HG02884 (cell line): ENCODE results near the gene HERC6.
"Not testable (repeated sequence)": the region's sequence is repeated elsewhere in the genome, so short reads cannot be mapped to it uniquely, and the experiment has no call there.

Experiments used
- ATAC-seq: cut with Tn5 transposase; IDR thresholded peaks from one replicate; pipeline ENCODE4 v1.9.1; 2021; ENCODE audit warnings: mild to moderate bottlenecking, moderate library complexity; ENCODE audit not compliant: unreplicated experiment

The HERC6 gene

DNA sequence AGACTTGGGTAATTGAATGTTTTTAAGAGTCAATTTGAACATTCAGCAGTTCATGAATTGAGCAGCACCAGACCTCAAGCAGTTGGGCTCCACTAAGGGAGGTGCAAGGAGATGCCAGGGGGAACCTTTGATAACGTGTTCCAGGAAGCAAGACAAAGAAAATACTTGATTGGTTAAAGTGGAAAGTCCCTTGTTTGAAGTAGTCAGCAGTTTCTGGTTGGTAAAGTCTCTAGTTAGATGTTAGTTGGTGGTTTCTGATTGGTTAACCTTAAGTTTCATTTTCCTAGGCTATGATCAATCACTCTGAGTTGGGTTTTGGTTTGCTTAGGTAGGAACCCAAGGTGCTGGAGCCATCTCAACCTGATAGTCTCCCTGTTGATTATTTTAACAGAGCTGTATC is 4.0 kb downstream of the HERC6 start:
- ATAC-seq, result peak; percentile 22

DNA sequence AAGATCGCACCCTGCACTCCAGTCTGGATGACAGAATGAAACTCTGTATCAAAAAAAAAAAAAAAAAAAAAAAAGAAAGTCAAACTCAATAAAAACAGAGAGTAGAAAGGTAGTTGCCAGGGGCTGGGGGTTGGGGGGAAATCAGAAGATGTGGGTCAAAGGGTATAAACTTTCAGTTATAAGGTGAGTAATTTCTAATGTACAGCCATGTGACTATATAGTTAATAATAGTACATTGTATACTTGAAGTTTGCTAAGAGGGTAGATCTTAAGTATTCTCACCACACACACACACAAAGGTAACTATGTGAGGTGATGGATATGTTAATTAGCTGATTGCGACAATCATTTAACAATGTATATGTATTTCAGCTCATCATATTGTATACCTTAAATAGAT is 11.5 kb downstream of the HERC6 start:
- no peak for ATAC-seq

DNA sequence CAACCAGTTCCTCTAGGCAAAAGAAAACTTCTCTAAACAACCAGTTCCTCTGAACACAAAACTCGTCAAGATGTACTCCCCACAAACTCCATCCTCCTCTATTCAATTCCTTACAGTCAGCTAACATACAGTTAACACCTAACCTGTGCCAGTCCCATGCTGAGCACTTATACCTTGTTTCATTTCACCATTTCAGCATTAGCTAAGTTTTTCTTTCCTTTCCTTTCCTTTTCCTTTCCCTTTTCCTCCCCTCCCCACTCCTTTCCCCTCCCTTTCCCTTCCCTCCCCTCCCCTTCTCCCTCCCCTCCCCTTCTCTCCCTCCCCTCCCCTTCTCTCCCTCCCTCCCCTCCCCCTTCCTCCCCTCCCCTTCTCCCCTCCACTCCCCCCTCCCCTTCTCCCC is 13.1 kb downstream of the HERC6 start:
- no peak for ATAC-seq

DNA sequence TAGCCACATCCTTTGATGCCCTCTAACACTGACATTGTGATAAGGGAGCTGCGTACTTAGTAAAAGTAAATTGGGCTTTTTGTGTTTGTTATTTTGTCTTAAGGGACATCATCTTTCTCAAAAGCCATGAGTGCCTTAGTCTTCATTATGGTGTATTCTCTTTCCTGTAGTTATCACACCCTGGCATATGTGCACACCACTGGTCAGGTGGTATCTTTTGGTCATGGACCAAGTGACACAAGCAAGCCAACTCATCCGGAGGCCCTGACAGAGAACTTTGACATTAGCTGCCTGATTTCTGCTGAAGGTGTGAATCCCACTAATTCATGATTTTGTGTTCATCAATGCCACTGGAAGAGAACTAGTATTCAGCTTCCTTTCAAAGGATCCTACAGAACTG is 18.0 kb downstream of the HERC6 start:
- ATAC-seq, result no peak

DNA sequence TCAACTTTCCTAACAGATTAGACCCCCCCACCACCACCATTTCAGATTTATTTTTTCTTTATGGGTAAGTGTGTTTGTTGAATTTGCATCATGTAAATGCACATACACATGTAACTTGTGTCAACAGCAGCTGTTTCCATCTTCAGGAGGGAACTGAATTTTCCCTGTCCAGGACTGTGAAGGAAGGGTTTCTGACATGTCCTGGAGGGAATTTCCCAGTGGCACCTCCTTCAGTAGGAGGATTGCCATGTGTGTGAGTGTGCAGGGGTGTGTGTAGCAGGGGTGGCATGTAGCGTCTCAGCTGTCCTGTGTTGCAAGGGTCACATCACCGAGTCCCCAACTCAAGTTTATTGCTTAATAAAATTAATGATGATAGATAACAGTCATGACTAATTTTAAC is 19.7 kb downstream of the HERC6 start:
- no peak for ATAC-seq

DNA sequence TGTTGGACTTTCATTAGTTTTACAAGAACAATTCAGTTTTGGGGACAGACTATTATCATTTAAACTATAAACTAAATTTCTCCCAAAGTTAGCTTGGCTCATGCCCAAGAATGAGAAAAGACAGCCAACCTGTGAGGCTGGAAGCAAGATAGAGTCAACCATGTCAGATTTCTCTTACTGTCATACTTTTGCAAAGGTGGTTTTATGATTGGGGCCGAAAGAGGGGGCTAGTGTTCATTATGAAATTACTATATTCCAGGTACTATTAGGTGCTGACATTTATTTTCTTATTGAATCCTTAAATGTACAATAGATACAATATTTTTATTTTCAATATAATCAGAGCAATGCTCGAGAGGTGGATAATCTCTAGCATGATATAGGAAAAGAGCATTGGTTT is 30.6 kb downstream of the HERC6 start:
- no peak for ATAC-seq

DNA sequence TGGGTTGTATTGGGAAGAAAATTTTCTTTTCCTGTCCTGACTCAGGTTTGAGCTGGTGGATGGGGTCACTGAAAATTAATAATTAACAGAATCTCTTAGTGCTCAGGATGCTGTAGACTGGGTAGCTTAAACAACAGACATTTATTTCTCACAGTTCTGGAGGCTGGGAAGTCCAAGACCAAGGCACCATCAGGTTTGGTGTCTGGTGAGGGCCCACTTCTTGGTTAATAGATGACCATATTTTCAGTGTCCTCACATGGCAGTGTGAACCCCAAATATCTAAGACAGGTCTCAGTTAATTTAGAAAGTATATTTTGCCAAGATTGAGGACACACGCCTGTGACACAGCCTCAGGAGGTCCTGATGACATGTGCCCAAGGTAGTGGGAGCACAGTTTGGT is 31.1 kb downstream of the HERC6 start:
- ATAC-seq, result no peak

DNA sequence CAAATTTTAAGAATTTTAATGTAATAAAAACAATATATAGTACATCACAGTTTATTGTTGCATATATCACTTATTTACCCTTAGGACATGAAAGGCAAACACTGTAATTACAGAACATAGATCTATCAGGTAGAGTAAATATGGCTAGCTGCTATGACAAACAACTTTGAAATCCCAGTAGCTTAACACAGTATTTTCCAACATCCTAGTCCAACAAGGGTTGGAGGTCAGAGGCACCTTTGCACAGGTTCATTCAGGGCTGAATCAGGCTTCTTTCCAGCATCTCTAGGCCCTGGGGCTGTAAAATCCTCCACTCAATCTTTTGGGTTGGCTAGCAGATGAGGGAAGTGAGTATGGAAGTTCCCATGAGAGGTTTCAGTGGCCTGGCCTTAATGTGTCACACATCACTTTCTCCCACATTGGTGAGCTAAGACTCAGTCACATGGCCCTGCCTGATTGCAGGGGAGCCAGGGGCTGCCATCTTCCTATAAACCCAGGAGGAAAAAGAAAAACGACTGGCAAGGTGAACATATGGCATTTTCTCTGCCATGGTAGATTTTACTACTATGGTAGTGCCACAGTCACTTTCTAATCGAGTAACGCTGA is 32.9 kb downstream of the HERC6 start:
- peak; percentile 63 for ATAC-seq

DNA sequence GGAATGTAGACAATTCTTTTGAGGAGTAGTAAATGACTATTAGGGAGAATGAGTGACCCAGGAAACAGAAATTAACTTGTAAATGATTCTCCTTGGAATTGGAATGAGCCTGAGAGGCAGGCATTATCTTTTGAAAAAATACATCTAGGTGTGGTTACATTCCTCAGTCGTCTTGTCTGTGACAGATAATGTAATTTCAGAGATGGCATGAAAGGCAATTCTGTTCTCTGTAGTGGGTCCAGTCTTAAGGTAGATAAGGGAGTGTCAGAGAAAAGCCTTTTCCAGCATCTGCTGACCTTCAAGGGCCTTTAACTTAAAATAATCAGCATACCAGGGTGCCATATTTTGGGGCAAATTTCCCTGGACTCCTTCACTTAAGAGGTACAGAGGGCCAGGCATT is 35.1 kb downstream of the HERC6 start:
- no peak for ATAC-seq

DNA sequence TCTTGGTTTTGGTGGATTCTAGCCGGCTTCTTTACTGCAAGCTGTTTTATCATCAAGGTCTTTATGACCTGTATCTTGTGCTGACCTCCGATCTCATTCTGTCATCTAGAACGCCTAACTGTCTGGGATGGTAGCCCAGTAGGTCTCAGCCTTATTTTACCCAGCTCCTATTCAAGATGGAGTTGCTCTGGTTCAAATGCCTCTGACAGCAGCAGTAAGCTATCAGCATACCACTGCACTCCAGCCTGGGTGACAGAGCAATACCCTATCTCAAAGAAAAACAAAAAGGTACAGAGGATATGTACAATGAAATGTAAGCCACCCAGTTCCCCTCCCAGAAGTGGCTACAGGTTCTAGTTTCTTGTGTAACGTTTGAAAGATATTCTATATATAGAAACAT is 36.1 kb downstream of the HERC6 start:
- ATAC-seq, result no peak

DNA sequence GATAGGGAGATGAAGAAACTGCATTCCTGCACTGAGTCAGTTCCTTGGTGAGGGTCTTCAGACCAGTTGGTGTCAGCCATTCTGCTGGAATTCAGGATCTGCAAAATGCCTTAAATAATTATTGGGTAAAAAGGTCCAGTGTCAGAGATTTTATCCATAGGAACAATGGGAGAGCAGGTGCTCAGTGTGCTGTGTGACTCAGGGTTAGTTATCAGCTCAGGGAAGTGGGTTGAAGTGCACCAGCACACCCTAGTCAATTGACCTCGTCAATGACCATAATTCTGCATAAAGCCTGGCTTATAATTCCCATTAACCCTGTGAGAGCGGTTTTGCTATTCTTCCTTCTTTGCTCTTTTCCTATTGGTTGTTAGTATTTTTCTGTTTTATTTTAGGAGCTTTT is 37.3 kb downstream of the HERC6 start:
- no peak for ATAC-seq

DNA sequence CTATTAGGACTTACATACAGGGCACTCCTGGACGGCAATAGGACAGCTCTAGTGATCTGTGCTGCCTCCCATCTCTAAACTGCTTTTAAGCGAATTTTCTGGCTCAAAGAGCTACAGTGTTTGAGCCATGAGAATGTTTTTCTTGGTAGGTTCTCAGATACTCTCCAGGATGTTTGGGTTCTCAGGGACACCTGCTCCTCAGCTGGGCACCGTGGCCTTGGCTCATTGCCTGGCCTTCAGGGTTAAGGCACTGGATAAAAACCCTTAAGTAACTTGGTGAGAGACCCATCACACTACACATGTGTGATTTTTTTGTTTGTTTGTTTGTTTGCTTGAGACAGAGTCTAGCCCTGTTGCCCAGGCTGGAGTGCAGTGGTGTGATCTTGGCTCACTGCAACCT is 39.8 kb downstream of the HERC6 start:
- no peak for ATAC-seq

DNA sequence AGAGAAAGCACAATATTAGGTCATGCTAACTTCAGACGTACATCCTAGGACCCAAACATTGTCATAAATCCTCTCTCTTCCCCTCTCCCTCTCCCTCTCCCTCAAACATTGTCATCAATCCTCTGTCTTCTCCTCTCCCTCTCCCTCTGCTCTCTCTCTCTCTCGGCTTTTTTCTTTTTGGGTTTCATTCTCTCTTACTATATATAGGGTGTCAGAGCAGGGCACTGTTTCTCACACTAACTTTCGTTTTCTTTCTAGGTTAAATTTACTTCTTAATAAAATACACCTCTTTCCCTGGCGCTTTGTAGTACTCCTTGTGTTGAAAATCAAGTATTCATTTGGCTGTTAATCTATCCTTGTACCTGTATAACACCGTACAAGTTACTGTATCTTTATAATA is 41.2 kb downstream of the HERC6 start:
- ATAC-seq, result peak; percentile 74

DNA sequence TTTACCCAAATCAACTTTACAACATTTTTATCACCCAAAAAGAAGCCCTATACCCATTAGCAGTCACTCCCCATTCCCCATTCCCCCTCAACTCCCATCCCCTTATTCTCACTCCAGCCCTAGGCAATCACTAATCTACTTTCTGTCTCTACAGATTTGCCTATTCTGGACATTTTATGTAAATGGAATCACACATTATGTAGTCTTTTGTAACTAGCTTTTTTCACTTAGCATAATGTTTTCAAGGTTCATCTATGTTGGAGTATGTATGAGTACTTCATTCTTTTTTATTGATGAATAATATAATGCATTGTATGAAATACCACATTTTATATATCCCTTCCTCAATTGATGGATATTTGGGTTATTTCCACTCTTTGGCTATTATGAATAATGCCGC is 42.2 kb downstream of the HERC6 start:
- no peak for ATAC-seq

DNA sequence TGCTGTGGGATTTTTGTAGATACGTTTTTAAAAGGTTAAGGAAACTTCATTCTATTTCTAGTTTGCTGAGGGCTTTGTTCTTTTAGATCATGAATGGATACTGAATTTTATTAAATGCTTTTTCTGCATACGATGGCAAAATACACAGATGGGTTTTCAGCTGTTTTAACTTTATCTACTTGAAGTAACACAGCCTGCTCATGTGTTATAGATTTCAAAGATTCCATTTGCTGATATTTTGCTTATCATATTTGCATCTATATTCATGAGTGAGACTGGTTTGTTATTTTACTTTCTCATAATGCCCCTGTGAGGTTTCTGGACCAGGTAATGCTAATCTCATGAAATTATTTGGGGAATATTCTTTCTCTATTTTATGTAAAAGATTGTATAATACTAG is 43.8 kb downstream of the HERC6 start:
- ATAC-seq, result no peak

DNA sequence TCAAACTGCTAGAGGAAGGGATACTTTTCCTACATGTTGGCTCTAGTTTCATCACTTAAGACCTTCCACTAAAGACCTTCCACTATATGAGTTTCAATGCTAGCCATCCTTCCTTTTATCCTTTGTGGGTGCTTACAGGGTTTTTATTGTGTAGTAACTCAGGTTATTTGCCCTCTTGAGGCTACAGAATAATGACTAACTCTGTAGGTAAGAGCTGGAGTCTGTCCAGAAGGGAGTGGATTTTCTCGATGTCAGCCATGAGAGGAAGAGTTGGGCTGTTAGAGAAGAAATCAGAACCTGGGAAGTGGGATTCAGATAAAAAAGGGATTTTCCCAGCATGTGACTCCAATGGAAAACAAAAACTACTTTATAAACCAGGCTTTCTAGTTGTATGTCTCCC is 50.7 kb downstream of the HERC6 start:
- no peak for ATAC-seq

DNA sequence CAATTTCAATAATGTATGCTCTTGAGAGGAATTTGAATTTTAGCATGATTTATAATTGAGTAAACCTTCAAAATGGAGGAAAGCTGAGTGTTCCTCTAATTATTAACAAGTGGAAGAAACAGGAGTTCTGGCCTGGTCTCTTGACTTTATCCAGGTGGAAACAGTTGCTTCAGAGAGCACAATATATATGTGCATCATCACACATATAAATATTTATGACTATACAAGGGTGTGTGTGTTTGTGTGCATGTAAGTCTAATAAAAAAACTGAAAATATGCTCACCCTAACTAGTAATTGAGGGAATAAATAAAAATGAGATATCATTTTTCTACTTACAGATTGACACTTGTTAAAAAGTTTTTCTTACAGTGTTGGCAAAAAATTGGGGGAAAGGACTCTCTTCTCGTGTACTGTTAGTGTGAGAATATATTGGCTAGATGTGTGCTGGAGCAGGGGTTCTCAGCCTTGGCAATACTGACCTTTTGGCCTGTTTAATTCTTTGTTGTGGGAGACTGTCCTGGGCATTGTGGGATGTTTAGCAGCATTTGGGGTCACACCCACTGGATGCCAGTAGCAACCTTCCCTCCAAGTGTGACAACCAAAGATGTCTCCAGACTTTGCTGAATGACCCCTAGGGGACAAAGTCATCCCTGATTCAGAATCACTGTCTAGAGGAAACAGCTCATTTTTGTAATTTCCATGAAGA is 57.5 kb downstream of the HERC6 start:
- ATAC-seq, result no peak

DNA sequence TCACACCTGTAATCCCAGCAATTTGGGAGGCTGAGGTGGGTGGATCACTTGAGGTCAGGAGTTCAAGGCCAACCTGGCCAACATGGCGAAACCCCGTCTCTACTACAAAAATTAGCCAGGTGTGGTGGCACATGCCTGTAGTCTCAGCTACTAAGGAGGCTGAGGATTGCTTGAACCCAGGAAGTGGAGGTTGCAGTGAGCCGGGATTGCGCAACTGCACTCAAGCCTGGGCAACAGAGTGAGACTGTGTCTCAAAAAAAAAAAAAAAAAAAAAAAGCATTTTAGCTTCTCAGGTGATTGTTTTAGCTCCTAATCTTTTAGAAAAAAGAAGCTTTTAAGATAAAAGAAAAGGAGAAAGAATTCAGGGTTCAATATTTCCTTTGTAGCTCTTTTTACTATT is 59.2 kb downstream of the HERC6 start:
- ATAC-seq, result not testable (repeated sequence)

DNA sequence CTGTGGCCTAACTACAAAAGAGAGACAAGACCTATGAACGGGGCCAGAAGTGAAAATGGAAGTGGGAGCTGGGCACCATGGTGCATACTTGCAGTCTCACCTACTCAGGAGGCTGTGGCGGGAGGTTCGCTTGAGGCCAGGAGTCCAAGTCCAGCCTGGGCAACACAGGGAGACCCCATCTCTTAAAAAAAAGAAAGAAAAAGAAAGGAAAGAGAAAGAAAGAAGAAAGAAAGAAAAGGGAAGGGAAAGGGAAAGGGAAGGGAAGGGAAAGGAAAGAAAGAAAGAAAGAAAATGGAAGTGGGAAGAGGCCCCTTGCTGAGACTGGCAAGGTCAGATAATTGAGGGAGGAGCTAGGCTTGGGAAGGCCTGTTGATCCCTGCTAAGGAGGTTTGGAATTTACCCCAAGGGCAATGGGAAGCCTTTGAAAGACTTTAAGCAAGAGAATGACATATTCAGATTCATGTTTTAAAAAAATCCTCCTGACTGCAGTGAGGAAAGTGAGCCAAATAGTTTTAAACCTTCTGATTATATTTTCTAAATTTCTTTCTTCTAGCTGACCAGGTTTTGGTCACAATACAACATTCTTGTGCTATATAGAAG is 60.6 kb downstream of the HERC6 start:
- no peak for ATAC-seq

DNA sequence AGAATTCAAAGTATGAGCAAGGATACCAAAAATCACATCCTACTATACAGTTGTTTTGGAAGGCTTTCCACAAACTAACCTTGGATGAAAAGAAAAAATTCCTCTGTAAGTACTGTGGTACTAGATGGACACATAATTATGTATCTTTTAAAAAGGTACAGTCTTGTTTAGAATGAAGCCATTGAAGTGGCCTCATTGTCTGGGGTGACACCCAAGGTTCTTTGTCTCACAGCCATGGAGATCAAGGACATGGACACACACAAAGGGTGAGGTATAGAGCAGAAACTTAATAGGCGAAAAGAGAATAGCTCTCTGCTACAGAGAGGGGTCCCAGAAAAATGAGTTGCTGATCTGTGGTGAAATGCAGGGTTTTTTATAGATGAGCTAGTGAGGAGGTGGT is 61.5 kb downstream of the HERC6 start:
- ATAC-seq, result no peak

DNA sequence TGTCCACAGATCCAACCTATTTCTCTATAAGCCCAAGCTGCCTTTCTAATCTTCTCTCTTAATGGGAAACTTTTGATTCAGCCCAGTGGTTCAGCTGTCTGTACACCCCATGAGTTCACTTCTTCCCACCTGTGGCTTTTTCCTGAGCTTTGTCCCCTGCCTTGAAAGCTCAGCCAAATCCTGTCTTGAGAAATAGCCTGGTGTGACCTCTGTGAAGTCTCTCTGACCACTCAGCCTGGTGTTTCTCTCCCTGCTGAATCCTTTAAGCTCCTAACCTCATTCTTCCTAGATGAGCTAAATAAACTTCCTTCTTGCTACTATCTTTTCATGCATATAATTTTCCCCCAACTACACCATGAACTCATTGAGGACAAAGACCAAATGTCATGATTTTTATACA is 63.0 kb downstream of the HERC6 start:
- ATAC-seq, result no peak

DNA sequence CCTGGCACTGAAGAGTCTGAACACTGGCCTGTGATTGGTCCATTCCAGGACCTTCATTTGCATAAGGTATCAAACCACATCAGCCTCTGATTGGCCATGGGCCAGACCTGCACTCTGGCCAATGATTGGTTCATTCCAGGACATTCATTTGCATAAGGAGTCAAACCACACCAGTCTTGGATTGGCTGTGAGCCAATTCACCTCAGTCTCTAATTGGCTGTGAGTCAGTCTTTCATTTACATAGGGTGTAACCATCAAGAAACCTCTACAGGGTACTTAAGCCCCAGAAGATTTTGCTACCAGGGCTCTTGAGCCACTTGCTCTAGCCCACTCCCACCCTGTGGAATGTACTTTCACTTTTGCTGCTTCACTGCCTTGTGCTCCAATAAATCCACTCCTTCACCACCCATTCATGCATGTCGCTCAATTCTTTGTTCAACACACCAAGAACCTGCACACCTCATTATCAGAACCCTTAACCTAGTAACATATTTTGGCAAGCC is 64.1 kb downstream of the HERC6 start:
- ATAC-seq, result no peak
